ENCODE data around the gene LNX1. TPM values are rescaled to one million over a fixed set of nuclear protein-coding genes. Genes with fewer than 3 reads are reported as not detected.

Gene LNX1
- total RNA-seq, 6 experiments from 2014 or later = 0.05 to 0.18 (median 0.07) TPM; not detected in 1

- H3K27ac Mint-ChIP-seq = no peak overlapping the region
- H3K36me3 Mint-ChIP-seq (ENCODE audit: low read depth) = no peaks in the 10 kb centered on the region
- no peaks in the 10 kb centered on the region for H3K9me3 Mint-ChIP-seq
- no peak for TF ChIP-seq CTCF (IDR thresholded peaks at IDR 0.05)
- peaks cover 13% of the 10 kb centered on the region for H3K27me3 Mint-ChIP-seq (ENCODE audit: insufficient read depth)
- no peak overlapping the region for H3K4me3 Mint-ChIP-seq
- peaks cover 13% of the 10 kb centered on the region for H3K4me1 Mint-ChIP-seq (ENCODE audit: low read depth)
- no peak for DNase-seq
Measured at GRCh38 chr4:53515076-53515475, 76.2 kb downstream of the LNX1 start.

GRCh38 chr4:53514509-53514908 is 76.8 kb downstream of the LNX1 start:
- no peaks in the 10 kb centered on the region for H3K9me3 Mint-ChIP-seq
- H3K36me3 Mint-ChIP-seq (ENCODE audit: low read depth) = no peaks in the 10 kb centered on the region
- peaks cover 13% of the 10 kb centered on the region for H3K27me3 Mint-ChIP-seq (ENCODE audit: insufficient read depth)
- H3K4me3 Mint-ChIP-seq = no peak overlapping the region
- peaks cover 13% of the 10 kb centered on the region for H3K4me1 Mint-ChIP-seq (ENCODE audit: low read depth)
- TF ChIP-seq CTCF (IDR thresholded peaks at IDR 0.05) = no peak
- no peak for DNase-seq
- no peak overlapping the region for H3K27ac Mint-ChIP-seq

- DNase-seq = no peak
- Mint-ChIP-seq H3K4me3 (no peak overlapping the region), H3K4me1 (ENCODE audit: low read depth) (peaks cover 28% of the 10 kb centered on the region), H3K36me3 (ENCODE audit: low read depth) (no peaks in the 10 kb centered on the region), H3K27ac (no peak overlapping the region), H3K27me3 (ENCODE audit: insufficient read depth) (peaks cover 6% of the 10 kb centered on the region), H3K9me3 (no peaks in the 10 kb centered on the region)
- TF ChIP-seq CTCF (IDR thresholded peaks at IDR 0.05) = no peak
Measured at GRCh38 chr4:53512608-53513007, 78.7 kb downstream of the LNX1 start.

- TF ChIP-seq CTCF (IDR thresholded peaks at IDR 0.05) = no peak
Measured at GRCh38 chr4:53511014-53511413, 80.3 kb downstream of the LNX1 start.

GRCh38 chr4:53510321-53510720 is 81.0 kb downstream of the LNX1 start:
- Mint-ChIP-seq H3K27ac (no peak overlapping the region), H3K4me1 (ENCODE audit: low read depth) (peaks cover 29% of the 10 kb centered on the region), H3K4me3 (no peak overlapping the region), H3K36me3 (ENCODE audit: low read depth) (no peaks in the 10 kb centered on the region), H3K27me3 (ENCODE audit: insufficient read depth) (peaks cover 3% of the 10 kb centered on the region), H3K9me3 (no peaks in the 10 kb centered on the region)
- no peak for TF ChIP-seq CTCF (IDR thresholded peaks at IDR 0.05)
- DNase-seq = no peak

More at GRCh38 chr4:53511014-53511413, 80.3 kb downstream of the LNX1 start:
- peaks cover 3% of the 10 kb centered on the region for H3K27me3 Mint-ChIP-seq (ENCODE audit: insufficient read depth)
- H3K4me1 Mint-ChIP-seq (ENCODE audit: low read depth) = peaks cover 29% of the 10 kb centered on the region
- H3K4me3 Mint-ChIP-seq = no peak overlapping the region
- DNase-seq = no peak
- no peaks in the 10 kb centered on the region for H3K36me3 Mint-ChIP-seq (ENCODE audit: low read depth)
- H3K9me3 Mint-ChIP-seq = no peaks in the 10 kb centered on the region
- H3K27ac Mint-ChIP-seq = no peak overlapping the region

GRCh38 chr4:53508446-53508845 is 82.8 kb downstream of the LNX1 start:
- Mint-ChIP-seq H3K4me3 (no peak overlapping the region), H3K36me3 (ENCODE audit: low read depth) (no peaks in the 10 kb centered on the region), H3K27me3 (ENCODE audit: insufficient read depth) (no peaks in the 10 kb centered on the region; the same call in none of the 2 replicates), H3K4me1 (ENCODE audit: low read depth) (peaks cover 22% of the 10 kb centered on the region), H3K27ac (no peak overlapping the region), H3K9me3 (no peaks in the 10 kb centered on the region)
- peak; percentile 66 for DNase-seq
- TF ChIP-seq CTCF (IDR thresholded peaks at IDR 0.05) = peak; percentile 22; the same call in 1 of the 2 replicates

Data from HFFc6 (cell line).